Kidney tubule cell (primary cell): Measurements from ENCODE around the gene HABP2.

Experiments used
- DNase-seq: peaks from one replicate; pipeline ENCODE4 v3.0.0-alpha.2; 2018; ENCODE audit warnings: low spot score

HABP2 gene

DNA sequence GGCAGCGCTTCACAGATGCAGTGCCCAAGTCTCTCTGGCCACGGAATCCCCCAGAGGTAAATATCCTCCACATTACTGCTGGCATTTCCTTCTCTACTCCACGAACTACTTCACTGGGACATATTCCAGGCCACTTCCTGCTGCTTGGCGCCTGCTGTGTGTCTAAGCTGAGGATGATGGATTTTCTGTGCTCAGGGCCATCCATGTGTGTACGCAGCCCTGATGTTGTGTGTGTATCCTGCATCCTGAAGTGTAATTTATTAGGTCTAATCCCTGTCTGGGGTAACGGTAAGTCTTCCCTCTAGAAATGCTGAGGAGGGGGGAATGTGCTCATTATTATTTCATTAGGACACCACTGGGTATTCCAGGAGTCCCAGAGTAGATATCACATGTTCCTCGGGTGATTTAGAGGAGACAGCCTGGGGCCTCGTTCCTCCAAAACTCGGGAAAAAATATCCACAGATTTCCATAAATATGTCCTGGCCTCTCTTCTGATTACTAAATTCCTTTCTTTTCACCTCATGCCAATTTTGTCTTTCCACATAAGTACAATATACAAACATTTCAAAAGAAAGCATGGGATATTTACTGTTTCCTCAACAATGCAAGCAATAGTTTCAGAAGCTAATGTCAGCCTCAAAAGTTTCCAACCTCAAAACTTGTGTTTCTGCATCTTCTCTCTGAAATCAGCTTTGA is 25.5 kb upstream of the HABP2 start:
- DNase-seq: no peak

DNA sequence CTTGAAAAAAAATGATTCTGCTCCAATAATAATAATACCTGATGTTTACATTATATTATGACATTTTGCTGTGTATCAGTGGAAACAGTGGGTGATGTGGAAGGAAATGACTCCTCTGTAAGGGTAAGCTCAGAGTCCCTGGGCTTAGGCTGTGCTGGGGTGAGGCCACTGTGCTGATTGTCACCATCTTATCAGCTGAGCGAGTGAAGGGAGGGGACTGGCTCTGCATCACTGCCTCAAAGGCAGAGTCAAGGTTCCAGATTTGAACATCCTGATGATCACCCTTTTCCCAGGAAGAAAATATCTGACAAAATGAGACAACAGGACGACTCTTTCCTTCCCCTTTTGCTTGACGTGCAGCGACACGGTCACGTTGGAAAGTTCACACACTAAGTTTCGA is 24.0 kb upstream of the HABP2 start:
- no peak for DNase-seq

DNA sequence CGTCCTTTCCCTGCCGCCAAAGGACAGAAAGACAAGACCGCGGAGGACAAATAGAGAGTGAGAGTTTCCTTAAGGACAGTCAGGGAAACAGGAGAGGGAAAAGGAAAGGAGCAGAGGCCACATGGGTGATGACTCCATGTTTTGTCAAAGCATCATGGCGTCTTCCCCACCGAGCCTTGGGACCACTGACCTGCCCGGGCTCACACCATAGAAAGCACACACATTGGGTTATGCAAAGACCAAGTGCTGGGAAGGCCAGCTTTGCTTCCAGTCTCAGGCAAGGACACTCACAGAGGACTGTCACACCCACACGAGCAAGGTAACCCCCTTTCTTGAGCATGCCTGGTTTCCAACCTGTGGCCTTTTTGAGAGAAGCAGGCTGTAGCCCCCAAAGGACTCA is 23.3 kb upstream of the HABP2 start:
- DNase-seq: no peak

DNA sequence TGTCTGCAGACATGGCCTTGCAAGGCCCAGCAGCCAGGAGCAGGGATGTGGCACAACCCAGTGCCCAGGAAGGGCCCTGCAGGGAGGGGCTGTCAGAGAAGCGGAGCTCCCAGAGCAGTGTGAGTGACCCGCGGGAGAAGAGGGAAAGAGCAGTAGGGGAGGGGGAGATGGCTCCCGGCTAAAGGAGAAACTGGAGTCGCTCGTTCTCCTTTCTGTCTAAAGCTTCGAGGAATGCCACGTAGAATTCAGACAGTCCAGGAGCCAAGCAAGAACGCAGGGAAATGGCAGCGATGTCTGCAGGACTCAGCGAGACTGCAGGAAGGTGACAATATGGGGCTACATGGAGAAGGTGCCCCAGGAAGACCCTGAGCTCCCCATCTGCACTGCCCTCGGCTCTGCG is 22.4 kb upstream of the HABP2 start:
- no peak for DNase-seq

DNA sequence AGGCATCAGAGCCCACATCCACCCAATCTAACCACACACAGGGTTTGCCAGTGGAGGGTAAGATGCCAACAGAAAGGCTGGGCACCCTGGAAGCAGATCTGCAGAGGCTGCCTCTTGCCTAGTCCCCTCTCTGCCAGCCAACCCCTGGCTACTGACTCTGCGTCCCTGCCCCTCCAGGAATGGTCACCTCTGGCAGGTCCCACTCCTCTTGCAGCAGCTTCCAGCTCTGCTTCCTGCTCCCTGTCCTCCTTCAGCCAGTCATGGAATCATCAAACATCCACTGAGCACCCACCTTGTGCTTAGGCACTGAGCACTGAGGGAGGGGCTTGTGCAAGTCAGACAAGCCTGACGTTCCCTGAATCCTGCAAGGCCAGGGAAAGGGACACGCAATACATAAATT is 20.1 kb upstream of the HABP2 start:
- no peak for DNase-seq

DNA sequence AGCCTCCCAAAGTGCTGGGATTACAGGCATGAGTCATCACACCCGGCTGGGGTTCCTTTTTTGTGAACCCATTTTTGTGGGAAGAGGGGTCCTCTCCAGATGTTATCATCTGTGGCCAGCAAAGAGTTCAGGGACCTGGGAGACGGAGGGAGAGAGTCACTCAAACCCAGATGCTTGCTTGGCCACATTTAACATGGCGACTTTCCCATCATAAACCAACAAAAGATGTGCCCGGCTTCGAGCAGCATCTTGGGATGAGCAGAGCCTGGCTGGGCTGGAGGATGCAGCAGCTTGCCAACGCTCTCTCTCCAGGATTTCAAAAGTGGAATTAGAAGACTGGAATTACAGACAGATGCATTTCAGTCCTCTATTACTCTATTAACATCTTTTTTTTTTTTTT is 19.1 kb upstream of the HABP2 start:
- no peak for DNase-seq

DNA sequence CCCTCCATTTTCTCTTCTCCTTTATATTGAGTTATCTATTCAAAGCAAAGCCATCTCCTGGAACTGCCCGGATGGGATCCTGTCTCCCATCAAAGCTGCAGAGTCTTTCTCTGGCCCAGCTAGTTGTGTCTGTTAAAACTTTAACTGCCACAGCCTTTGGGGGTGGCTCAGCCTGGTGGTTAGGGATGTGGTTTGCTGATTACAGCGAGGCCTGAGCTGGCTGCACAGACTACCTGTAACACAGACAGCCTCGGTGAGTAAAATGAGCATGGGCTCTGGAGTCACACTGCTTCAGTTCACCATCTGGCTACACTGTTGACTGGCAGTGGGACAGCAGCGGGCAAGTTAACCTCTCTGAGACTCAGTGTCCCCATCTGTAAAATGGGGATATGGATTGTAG is 18.4 kb upstream of the HABP2 start:
- DNase-seq: peak; percentile 65

DNA sequence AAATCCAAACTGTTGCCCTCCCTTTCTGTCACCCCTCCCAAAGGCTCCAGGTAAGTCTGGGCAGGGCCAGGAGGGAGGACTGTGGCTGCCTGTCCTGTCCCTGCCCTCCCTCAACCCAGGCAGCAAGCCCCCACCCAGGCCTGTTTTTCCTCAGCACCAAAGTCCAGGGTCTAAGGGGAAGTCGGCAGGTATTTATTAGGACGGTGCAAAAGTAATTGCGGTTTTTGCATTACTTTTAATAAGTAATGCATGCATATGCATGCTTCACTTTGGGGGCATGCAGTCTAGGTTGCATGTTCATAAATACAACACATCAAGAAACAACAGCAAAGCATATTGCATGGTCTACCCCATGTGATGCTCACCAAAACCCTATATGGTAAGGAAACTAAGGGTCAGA is 15.2 kb upstream of the HABP2 start:
- DNase-seq: no peak

DNA sequence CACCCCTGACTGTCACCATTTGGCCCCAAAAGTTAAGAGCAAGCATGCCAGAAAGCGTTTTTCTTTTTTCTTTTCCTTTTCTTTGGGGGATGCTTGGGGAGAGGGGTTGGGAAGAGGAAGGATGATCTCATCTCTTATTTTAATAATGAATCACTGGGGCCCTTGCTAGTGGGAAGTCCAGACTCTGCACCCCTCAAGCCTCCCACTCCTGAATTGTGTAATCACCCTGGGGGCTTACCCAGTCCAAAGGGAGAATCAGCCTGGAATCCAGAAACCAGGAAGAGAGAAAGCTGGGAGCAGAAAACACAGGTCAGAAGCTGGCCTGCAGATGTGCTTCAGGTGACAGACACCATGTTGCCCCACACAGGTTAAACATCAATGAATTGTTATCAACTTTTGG is 14.7 kb upstream of the HABP2 start:
- no peak for DNase-seq

DNA sequence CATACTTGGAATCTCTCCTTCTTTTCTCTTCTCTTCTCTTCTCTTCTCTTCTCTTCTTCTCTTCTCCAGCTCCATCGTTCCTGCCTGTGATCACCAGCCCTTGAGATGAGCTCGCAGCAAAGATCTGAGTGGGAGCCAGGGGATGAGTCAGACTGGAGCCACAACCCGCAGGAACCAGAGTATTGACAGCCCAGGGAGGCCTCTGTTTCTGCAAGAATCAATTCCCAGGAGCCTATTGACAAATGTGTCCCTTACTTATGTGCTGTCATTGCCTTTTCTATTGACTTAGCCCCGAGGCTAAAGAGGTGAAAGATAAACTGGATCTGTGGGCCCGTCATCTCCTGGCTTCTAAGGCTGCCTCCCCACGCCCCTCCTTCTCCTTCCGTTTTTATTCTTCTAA is 13.1 kb upstream of the HABP2 start:
- peak; percentile 70 for DNase-seq

DNA sequence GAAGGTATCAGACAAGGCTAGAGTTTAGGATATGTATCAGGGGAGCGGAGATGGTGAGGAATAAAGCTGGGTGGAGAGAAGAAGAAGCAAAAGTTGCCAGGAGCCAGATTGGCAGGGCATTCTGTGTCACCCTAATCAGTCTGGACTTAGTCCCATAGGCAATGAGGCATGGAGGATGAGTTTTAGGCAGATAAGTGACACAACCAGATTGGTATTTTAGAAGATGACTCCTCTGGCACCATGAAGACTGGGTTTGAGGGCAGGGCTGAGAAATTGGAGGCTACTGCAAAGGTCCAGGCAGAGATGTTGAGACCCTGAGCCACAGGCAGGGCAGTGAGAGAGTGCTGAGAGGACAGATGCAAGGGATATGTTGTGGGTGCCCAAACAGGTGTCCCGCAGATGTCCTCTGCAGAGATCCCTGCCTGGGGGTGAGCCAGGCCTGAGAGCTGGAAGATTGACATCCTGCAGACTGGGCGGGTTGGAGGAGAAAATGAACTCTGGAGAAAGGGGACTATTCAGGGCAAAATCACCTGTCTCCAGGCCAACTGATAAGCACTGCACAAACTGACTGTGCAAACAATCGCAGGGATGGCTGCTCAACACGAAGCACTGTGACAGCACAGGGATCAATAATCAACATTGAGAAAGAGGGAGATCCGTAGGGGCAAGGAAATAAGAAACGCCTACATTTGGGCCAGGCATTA is 11.9 kb upstream of the HABP2 start:
- DNase-seq: peak; percentile 81

DNA sequence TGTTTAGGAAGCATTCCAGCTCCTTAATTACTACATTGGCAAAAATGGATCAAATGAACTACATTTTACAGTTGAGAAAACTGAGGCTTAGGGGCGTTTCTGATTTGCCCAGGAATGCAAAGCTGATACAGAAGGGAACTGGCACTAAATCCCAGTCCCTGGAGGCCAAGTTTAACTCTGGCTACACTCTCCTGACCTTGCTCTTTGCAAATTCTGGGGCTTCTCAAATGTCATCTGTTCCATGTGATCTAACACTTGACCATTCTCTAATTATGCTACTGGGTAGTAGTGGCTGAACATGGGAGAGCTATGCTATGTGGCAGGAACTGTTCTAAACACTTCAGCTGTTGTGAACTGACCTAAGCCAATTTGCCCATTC is 11.3 kb upstream of the HABP2 start:
- no peak for DNase-seq

DNA sequence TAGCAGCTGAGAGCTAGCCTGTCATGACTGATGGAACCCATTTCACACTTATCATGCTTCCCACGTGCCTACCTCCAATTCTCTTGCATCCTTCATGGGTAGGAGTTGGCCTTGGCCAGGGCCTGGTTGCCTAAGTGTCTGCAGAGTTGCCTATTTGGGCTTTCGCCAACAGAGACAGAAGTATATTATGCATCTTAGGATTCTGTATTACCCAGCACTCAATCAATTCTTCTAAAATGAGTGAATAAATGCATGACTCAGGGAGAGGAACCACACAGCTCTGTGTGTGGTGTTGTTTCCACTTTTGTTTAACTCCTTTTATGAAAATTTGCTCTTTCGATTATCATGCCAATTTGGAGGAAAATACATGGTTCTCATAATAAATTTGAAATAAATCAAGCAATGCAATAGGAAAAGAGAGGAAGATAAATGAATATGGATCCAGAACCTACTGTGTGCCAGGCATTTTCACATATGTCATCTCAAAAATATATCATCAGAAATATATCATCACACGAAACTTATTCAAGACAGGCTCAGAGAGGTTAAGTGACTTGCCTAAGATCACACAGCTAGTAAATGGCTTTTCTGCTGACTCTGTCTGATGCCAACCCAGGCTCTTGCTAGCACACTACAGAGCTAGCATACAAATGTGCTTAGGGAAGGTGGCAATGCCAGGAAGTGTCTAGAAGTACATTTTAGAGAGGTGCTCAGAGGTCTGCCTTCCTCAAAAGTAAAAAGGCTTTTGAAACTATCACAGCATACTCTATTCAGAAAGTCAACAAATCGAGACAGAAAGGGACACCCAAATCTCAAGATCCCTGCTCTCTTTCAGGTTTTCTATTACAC is 9.5 kb upstream of the HABP2 start:
- DNase-seq: peak; percentile 6

DNA sequence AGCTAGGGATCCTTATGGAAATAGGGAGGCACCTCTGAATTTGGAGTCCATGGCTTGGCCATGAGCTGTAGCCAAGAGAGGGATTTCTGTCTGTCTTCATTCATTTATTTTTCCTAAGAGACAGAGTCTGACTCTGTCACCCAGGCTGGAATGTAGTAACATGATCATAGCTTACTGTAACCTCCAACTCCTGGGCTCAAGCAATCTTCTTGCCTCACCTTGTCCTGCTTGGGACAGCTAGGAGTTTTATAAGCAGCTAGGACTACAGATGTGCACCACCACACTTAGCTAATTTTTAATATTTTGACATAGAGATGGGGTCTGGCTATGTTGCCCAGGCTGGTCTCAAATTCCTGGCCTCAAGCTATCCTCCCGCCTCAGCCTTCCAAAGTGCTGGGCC is 8.5 kb upstream of the HABP2 start:
- no peak for DNase-seq

DNA sequence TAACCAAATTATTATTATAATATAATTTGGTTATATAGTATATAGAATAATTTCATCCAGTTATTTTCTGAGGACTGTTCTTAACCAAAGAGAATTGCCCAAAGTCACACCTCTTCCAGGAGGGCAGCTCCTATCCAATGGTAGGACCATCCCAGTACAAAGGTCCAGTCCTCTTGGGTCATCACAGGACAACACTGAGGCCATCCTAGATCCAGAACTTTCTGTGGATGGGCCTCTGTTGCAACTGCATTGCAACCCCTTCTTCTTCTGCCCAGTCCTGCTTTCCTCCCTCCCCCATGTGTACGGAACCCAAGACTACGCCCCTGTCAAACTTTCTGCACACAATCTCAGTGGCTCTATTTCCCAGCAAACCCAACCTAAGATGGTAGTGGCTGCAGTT is 5.4 kb upstream of the HABP2 start:
- DNase-seq: no peak

DNA sequence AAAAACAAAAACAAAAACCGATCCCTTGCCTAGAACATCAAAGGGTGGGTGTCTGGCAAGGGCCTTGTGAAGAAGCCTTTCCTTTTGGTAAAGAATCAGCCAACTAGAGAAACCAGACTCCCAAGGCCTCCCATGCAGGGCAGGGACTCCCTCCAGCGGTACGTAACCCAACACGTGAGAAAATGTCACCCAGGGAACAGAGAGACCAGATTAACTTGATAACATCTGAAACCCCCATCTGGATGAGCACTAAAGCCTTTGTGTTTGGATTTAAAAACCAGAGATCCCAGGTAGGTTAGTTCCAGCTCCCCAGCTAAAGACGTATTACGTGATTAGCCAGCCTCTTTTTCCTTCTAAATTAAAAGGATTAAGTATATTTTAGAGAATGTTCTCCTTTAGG is 3.0 kb upstream of the HABP2 start:
- DNase-seq: no peak

DNA sequence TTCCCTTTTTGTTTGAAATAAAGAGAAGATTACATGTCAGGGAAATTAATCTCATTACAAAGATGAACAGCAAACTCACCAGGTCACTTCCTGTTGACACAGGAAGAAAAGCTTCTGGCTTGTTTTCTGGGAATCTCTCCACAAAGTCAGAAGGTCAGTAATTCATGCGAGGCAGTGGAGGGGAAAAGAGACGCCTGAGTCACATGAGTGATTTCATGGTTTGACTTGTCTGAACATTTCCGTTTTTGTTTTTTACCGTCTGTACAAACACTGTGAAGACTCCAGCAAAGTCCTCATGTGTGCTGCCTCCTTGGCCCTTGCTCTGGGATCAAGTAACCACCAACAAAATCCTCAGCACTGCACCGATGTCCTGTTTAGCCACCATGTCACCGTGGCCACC is 2.5 kb upstream of the HABP2 start:
- peak; percentile 92 for DNase-seq

DNA sequence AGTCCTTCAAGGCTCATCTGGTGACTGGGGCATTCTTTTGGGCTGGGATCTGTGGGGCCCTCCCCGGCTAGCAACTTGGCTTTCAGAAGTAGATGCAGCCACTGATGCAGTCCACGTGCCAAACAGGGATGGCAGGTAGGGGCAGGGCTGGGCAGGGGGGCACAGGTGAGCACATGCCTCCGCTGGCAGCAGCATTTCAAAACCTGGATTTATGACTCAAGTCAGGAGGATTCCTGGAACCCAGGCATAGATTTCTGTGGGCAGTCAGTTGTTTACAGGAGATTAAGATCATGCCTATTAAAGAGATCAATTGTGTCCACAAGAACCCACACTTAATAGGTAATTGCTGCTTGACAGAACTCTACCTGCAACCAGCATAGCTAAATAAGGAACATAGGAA is 839 bp upstream of the HABP2 start:
- DNase-seq: peak; percentile 61

DNA sequence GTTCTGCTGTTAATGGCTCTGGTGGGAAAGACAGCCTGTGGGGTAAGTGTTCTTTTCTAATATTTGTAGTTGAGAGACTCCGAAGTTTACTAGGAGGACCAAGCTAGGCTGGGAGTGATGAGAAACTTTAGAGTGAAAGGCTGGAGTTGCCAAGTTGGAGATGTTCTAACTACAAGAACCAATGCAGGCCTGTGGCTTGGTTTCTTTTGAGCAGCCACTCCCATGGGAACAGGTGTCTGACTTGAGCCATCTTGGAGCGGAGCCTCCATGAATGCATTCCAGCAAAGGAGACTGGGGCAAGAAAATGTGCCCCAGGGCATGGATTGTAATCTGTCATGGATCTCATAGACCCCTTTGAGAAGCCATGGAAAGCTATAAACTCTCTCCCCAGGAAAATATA is 296 bp downstream of the HABP2 start:
- no peak for DNase-seq

DNA sequence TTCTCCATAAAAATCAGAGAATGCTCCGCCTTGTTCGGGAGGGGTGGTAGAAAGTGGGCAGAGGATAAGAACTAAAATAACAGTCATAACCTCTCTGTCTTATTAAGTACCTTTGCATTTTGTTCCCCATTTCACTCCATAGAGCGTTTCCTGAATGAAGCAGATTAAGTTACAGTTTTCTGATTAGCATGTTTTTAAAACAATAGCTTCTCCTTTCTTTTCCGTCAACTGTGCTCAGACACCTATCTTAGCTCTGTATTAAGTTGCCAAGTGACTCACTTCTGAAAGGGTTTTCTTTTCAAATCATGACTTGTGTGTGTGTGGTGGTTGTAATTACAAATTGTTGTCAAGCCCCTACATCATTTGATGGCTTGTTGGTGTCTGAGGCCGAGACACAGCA is 1.4 kb downstream of the HABP2 start:
- peak; percentile 6 for DNase-seq

DNA sequence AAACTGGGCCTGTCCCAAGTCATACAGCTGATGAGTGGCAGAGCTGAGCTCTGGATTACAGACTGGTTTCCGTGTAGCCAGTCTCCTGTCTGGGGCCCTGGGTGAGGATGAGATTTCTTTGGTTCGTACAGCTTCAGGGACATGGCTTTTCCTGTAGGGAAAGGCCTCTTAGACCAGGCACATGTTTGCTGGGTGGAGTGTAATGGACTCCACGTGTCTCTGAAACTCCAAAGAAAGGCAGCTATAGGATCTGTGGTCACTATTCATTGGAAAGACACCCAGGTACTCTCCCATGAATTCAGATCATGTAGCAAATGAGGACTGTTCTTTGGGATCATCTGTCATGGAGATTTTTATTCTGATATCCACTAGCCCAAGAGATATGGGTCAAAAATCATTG is 2.4 kb downstream of the HABP2 start:
- DNase-seq: no peak

DNA sequence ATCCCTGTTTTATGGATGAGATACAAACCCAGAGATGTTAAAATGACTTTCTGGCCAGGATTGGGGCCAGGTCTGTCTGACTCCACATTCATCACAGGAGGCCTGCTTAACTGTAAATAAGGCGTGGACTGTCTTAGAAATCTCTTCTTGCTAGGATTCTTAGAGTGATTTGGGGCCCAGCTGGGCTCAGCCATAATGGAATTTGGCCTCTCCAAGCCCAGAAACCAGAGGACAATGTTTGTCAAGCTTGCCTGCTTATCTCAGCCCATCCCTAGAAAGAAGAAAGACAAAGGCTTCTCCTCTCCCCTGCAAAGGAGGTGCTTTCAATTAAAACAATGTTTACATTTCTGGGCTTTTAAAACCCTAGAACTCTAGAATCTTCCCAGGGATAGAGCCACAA is 2.9 kb downstream of the HABP2 start:
- DNase-seq: no peak

DNA sequence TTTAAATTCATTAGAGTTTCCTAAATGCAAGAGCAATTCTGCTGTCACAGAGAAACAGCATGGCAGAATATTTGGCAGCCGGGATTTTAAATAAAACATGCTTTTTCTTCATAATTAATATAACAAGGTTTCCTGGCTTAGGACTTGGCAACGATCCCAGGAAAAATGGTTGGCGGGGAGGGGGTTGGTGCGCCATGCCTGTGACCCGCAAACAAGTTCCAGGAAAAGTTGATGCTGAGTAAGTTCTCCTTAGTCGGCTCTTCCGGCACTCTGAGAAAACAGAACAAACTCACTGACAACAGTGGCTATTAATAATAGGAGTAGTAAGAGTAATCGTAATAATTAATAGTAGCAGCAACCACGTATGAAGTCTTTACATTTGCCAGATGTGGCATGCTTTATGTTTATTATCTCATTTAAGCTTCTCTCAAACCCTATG is 4.6 kb downstream of the HABP2 start:
- DNase-seq: peak; percentile 8
